ENCODE data around the gene DEF6.

GRCh38 chr6:35293681-35294080 is 3.9 kb upstream of the DEF6 start:
- TF ChIP-seq CTCF (conservative IDR thresholded peaks at IDR 0.05; ENCODE audit: low read depth, low read length) (no peak), EZH2 (IDR thresholded peaks at IDR 0.05; ENCODE audit: low read length, unreplicated experiment) (no peak)

Data from PC-3 (cell line).